Trophoblast cell (in vitro differentiated cells and primary cell): Measurements from ENCODE around the gene CETN1.

Source experiments
- DNase-seq, 2 donors: peaks; one replicate each; pipeline ENCODE4 v3.0.0-alpha.2; 2016
- H2AFZ ChIP-seq: 2 replicates; pipeline ENCODE4 v1.6.1; 2013; ENCODE audit warnings: low read length, moderate library complexity, mild to moderate bottlenecking; ENCODE audit not compliant: insufficient read depth, poor library complexity
- H2AK5ac ChIP-seq: 2 replicates; pipeline ENCODE4 v1.6.1; 2013; ENCODE audit warnings: mild to moderate bottlenecking, low read length
- H2BK120ac ChIP-seq: 2 replicates; pipeline ENCODE4 v1.6.1; 2013; ENCODE audit warnings: low read length, mild to moderate bottlenecking, moderate library complexity; ENCODE audit not compliant: insufficient read depth, poor library complexity
- H2BK12ac ChIP-seq: 2 replicates; pipeline ENCODE4 v1.6.1; 2013; ENCODE audit warnings: mild to moderate bottlenecking, low read length, moderate library complexity
- H2BK5ac ChIP-seq: 2 replicates; pipeline ENCODE4 v1.6.1; 2013; ENCODE audit warnings: low read length, low read depth, moderate library complexity, mild to moderate bottlenecking; ENCODE audit not compliant: poor library complexity
- H3K14ac ChIP-seq: 2 replicates; pipeline ENCODE4 v1.6.1; 2013; ENCODE audit warnings: mild to moderate bottlenecking, low read length
- H3K18ac ChIP-seq: 2 replicates; pipeline ENCODE4 v1.6.1; 2013; ENCODE audit warnings: mild to moderate bottlenecking, low read length
- H3K23ac ChIP-seq: 2 replicates; pipeline ENCODE4 v1.6.1; 2013; ENCODE audit warnings: low read length
- H3K27ac ChIP-seq: 2 replicates; pipeline ENCODE4 v1.5.1; 2013; ENCODE audit warnings: low read depth, mild to moderate bottlenecking, inconsistent platforms, low read length, moderate library complexity
- H3K27me3 ChIP-seq: 2 replicates; pipeline ENCODE4 v1.6.1; 2013; ENCODE audit warnings: inconsistent platforms, mild to moderate bottlenecking, low read length, moderate library complexity; ENCODE audit not compliant: insufficient read depth
- H3K36me3 ChIP-seq, 2 experiments: 1 replicate in 1 of 2; 2 replicates in 1 of 2; pipeline ENCODE4 v1.6.1; 2013; ENCODE audit warnings: low read length in 2 of 2, mild to moderate bottlenecking in 2 of 2, moderate library complexity in 1 of 2; ENCODE audit not compliant: insufficient read depth in 2 of 2, control insufficient read depth in 1 of 2
- H3K4ac ChIP-seq: 2 replicates; pipeline ENCODE4 v1.6.1; 2013; ENCODE audit warnings: low read depth, mild to moderate bottlenecking, low read length, moderate library complexity
- H3K4me1 ChIP-seq, 2 experiments: 1 replicate in 1 of 2; 2 replicates in 1 of 2; pipeline ENCODE4 v1.6.1; 2013; ENCODE audit warnings: low read length in 2 of 2, mild to moderate bottlenecking in 2 of 2, moderate library complexity in 1 of 2; ENCODE audit not compliant: insufficient read depth in 2 of 2, control insufficient read depth in 1 of 2
- H3K4me2 ChIP-seq: 2 replicates; pipeline ENCODE4 v1.6.1; 2013; ENCODE audit warnings: inconsistent platforms, mild to moderate bottlenecking, low read length, moderate library complexity
- H3K4me3 ChIP-seq: 2 replicates; pipeline ENCODE4 v1.5.1; 2013; ENCODE audit warnings: mild to moderate bottlenecking, low read depth, low read length, inconsistent platforms
- H3K79me1 ChIP-seq: one replicate; pipeline ENCODE4 v1.6.1; 2013; ENCODE audit warnings: low read length
- H3K79me2 ChIP-seq: 2 replicates; pipeline ENCODE4 v1.6.1; 2013; ENCODE audit warnings: low read length, mild to moderate bottlenecking; ENCODE audit not compliant: control insufficient read depth, insufficient read depth, poor library complexity
- H3K9ac ChIP-seq: 2 replicates; pipeline ENCODE4 v1.6.1; 2013; ENCODE audit warnings: mild to moderate bottlenecking, low read length
- H3K9me3 ChIP-seq: 2 replicates; pipeline ENCODE4 v1.6.1; 2013; ENCODE audit warnings: low read depth, mild to moderate bottlenecking, control low read depth, inconsistent platforms, low read length; ENCODE audit not compliant: insufficient read depth
- H4K12ac ChIP-seq: 2 replicates; pipeline ENCODE4 v1.6.1; 2013; ENCODE audit warnings: low read depth, mild to moderate bottlenecking, low read length, moderate library complexity
- H4K8ac ChIP-seq: 2 replicates; pipeline ENCODE4 v1.6.1; 2013; ENCODE audit warnings: low read depth, mild to moderate bottlenecking, low read length, moderate library complexity
- H4K91ac ChIP-seq: one replicate; pipeline ENCODE4 v1.6.1; 2013; ENCODE audit warnings: low read depth, mild to moderate bottlenecking, low read length, moderate library complexity
- WGBS: extraction: QIAGEN DNeasy Blood & Tissue Kit; methylation state at CpG from one replicate; pipeline ENCODE4 v1.1.7; 2013; ENCODE audit warnings: missing lambda C conversion rate; ENCODE audit not compliant: insufficient read length, insufficient coverage; ENCODE audit errors: extremely low coverage; 5-methylcytosine and 5-hydroxymethylcytosine counted together

Gene CETN1

GRCh38 chr18:600107-600506 is 19.9 kb downstream of the CETN1 start:
- H3K36me3 ChIP-seq: no peaks in the 10 kb centered on the region
- H3K14ac ChIP-seq: no peak overlapping the region
- H3K23ac ChIP-seq: no peak overlapping the region
- no peak overlapping the region for H4K12ac ChIP-seq
- H2AK5ac ChIP-seq: no peak overlapping the region
- no peak overlapping the region for H3K18ac ChIP-seq
- no CpG with 5 or more reads among the region's 3 CpGs for WGBS
- no peak overlapping the region for H2AFZ ChIP-seq
- no peaks in the 10 kb centered on the region for H3K9me3 ChIP-seq
- no peak for DNase-seq
- no peaks in the 10 kb centered on the region for H3K79me1 ChIP-seq
- H3K27me3 ChIP-seq: no peaks in the 10 kb centered on the region
- H3K4me1 ChIP-seq: peaks cover 6 to 7% of the 10 kb centered on the region in 2 experiments
- no peak overlapping the region for H3K4ac ChIP-seq
- H3K9ac ChIP-seq: no peak overlapping the region
- H3K4me2 ChIP-seq: no peak overlapping the region
- H3K27ac ChIP-seq: no peak overlapping the region
- H4K91ac ChIP-seq: no peak overlapping the region
- H2BK120ac ChIP-seq: no peak overlapping the region
- no peak overlapping the region for H4K8ac ChIP-seq
- no peak overlapping the region for H3K4me3 ChIP-seq
- H2BK5ac ChIP-seq: no peak overlapping the region
- no peak overlapping the region for H2BK12ac ChIP-seq
- H3K79me2 ChIP-seq: no peaks in the 10 kb centered on the region

- no peak overlapping the region for H3K14ac ChIP-seq
- H3K4ac ChIP-seq: no peak overlapping the region
- H3K4me1 ChIP-seq: no peaks in the 10 kb centered on the region
- H3K18ac ChIP-seq: no peak overlapping the region
- no peaks in the 10 kb centered on the region for H3K79me2 ChIP-seq
- H2BK5ac ChIP-seq: no peak overlapping the region
- H3K9me3 ChIP-seq: no peaks in the 10 kb centered on the region
- WGBS: no CpG with 5 or more reads among the region's 8 CpGs
- DNase-seq: no peak
- peak overlapping the region; percentile 18 for H2BK120ac ChIP-seq
- H3K36me3 ChIP-seq: no peaks in the 10 kb centered on the region
- no peaks in the 10 kb centered on the region for H3K27me3 ChIP-seq
- H3K4me2 ChIP-seq: no peak overlapping the region
- no peak overlapping the region for H2BK12ac ChIP-seq
- H3K9ac ChIP-seq: no peak overlapping the region
- no peak overlapping the region for H3K23ac ChIP-seq
- H4K12ac ChIP-seq: no peak overlapping the region
- no peak overlapping the region for H3K4me3 ChIP-seq
- H2AFZ ChIP-seq: no peak overlapping the region
- H3K79me1 ChIP-seq: no peaks in the 10 kb centered on the region
- H4K8ac ChIP-seq: no peak overlapping the region
- no peak overlapping the region for H2AK5ac ChIP-seq
- H3K27ac ChIP-seq: no peak overlapping the region
- no peak overlapping the region for H4K91ac ChIP-seq
These were observed 24.6 kb downstream of the CETN1 start for GRCh38 chr18:604771-605170.

- Histone ChIP-seq H3K79me1 (no peaks in the 10 kb centered on the region), H4K8ac (no peak overlapping the region), H3K23ac (no peak overlapping the region), H3K9ac (peak overlapping the region; percentile 55), H3K79me2 (no peaks in the 10 kb centered on the region), H3K4ac (no peak overlapping the region), H2BK120ac (no peak overlapping the region), H3K27ac (no peak overlapping the region), H3K9me3 (peaks cover 2% of the 10 kb centered on the region), H3K4me3 (no peak overlapping the region), H3K14ac (no peak overlapping the region), H2AFZ (no peak overlapping the region), H2AK5ac (no peak overlapping the region), H3K4me2 (no peak overlapping the region), H4K91ac (no peak overlapping the region), H2BK12ac (no peak overlapping the region), H4K12ac (no peak overlapping the region), H3K4me1 (peaks cover 0 to 3% of the 10 kb centered on the region in 2 experiments), H3K18ac (no peak overlapping the region), H3K36me3 (no peaks in the 10 kb centered on the region), H2BK5ac (no peak overlapping the region), H3K27me3 (no peaks in the 10 kb centered on the region)
- no peak for DNase-seq
- no CpG with 5 or more reads among the region's 7 CpGs for WGBS
These were observed 27.8 kb downstream of the CETN1 start for GRCh38 chr18:607930-608329.

GRCh38 chr18:610214-610928 is 30.2 kb downstream of the CETN1 start:
- Histone ChIP-seq H3K23ac (no peak overlapping the region), H3K4me1 (peaks cover 0 to 3% of the 10 kb centered on the region in 2 experiments), H4K12ac (no peak overlapping the region), H2AK5ac (no peak overlapping the region), H3K4ac (no peak overlapping the region), H4K8ac (no peak overlapping the region), H3K79me1 (no peaks in the 10 kb centered on the region), H3K4me2 (no peak overlapping the region), H2AFZ (no peak overlapping the region), H3K27me3 (no peaks in the 10 kb centered on the region), H2BK120ac (no peak overlapping the region), H3K79me2 (no peaks in the 10 kb centered on the region), H3K9ac (no peak overlapping the region), H3K18ac (no peak overlapping the region), H3K4me3 (no peak overlapping the region), H3K27ac (no peak overlapping the region), H2BK5ac (no peak overlapping the region), H3K36me3 (no peaks in the 10 kb centered on the region), H3K9me3 (peaks cover 2% of the 10 kb centered on the region), H2BK12ac (no peak overlapping the region), H3K14ac (no peak overlapping the region), H4K91ac (no peak overlapping the region)
- DNase-seq: peak in 1 of 2 donors; percentile 33
- no CpG with 5 or more reads among the region's 15 CpGs for WGBS
